GM21423 (cell line): ENCODE measurements around the gene ZNF200.
"Not testable (repeated sequence)": the region's sequence is repeated elsewhere in the genome, so short reads cannot be mapped to it uniquely, and the experiment has no call there.

Experiments used
- ATAC-seq: cut with Tn5 transposase; IDR thresholded peaks from one replicate; pipeline ENCODE4 v1.9.1; 2021; ENCODE audit warnings: mild to moderate bottlenecking, moderate library complexity; ENCODE audit not compliant: unreplicated experiment

The ZNF200 gene

GRCh38 chr16:3234857-3235561 lies at the start of gene ZNF200:
Gene ZNF200 (minus strand): TSS chr16:3235158. CDS start chr16:3233755, 1,403 bp downstream.
- ATAC-seq, result peak; percentile 92

- no peak for ATAC-seq
Measured at GRCh38 chr16:3283543-3284447, 48.8 kb upstream of the ZNF200 start.

GRCh38 chr16:3282730-3283542 lies 48.0 kb upstream of the ZNF200 start, which contains the start of gene ZNF263:
Gene ZNF263 (plus strand): TSS chr16:3283491. CDS start chr16:3283819, 328 bp downstream.
- peak; percentile 70 for ATAC-seq

GRCh38 chr16:3282103-3282729 lies 47.3 kb upstream of the ZNF200 start:
- ATAC-seq, result peak; percentile 15

GRCh38 chr16:3281222-3281820 lies 46.4 kb upstream of the ZNF200 start:
- no peak for ATAC-seq

- ATAC-seq, result no peak
Measured at GRCh38 chr16:3276679-3277078, 41.7 kb upstream of the ZNF200 start.

GRCh38 chr16:3274947-3275346 lies 40.0 kb upstream of the ZNF200 start:
- ATAC-seq, result no peak

GRCh38 chr16:3274490-3274889 lies 39.5 kb upstream of the ZNF200 start:
- ATAC-seq, result no peak

- not testable (repeated sequence) for ATAC-seq
Measured at GRCh38 chr16:3271281-3271680, 36.3 kb upstream of the ZNF200 start.

- ATAC-seq, result not testable (repeated sequence)
Measured at GRCh38 chr16:3270718-3271117, 35.8 kb upstream of the ZNF200 start.

GRCh38 chr16:3268294-3268693 lies 33.3 kb upstream of the ZNF200 start:
- no peak for ATAC-seq

- no peak for ATAC-seq
Measured at GRCh38 chr16:3266873-3267537, 32.0 kb upstream of the ZNF200 start.

- peak; percentile 77 for ATAC-seq
Measured at GRCh38 chr16:3264137-3265036, 29.4 kb upstream of the ZNF200 start.

- ATAC-seq, result no peak
Measured at GRCh38 chr16:3262517-3262916, 27.6 kb upstream of the ZNF200 start.

- ATAC-seq, result no peak
Measured at GRCh38 chr16:3259836-3260235, 24.9 kb upstream of the ZNF200 start.

GRCh38 chr16:3256866-3257465 lies 22.0 kb upstream of the ZNF200 start:
- ATAC-seq, result no peak

GRCh38 chr16:3256146-3256865 lies 21.3 kb upstream of the ZNF200 start, which contains the start of gene MEFV:
Gene MEFV (minus strand): TSS chr16:3256633. CDS start chr16:3256587, 46 bp downstream.
- ATAC-seq, result no peak
